GM12891 (cell line): Measurements from ENCODE around the gene PRSS21.

ENCODE experiments used
- PAX5 ChIP-seq: IDR thresholded peaks from 2 replicates; pipeline ENCODE4 v1.6.1; 2011; ENCODE audit warnings: low read length, moderate library complexity, mild to moderate bottlenecking; ENCODE audit not compliant: insufficient read depth, severe bottlenecking
- POLR2A ChIP-seq: IDR thresholded peaks from 2 replicates; pipeline ENCODE4 v1.6.1; 2011; ENCODE audit warnings: low read depth, low read length, control low read depth
- POLR2AphosphoS5 ChIP-seq: IDR thresholded peaks from 2 replicates; pipeline ENCODE4 v1.6.1; 2011; ENCODE audit warnings: low read depth, low read length, control low read depth
- TAF1 ChIP-seq: IDR thresholded peaks from 2 replicates; pipeline ENCODE4 v1.6.1; 2011; ENCODE audit warnings: low read depth, low read length, control low read depth

- no peak for TF ChIP-seq POLR2A
- no peak for TF ChIP-seq POLR2AphosphoS5
- no peak for TF ChIP-seq TAF1
- TF ChIP-seq PAX5 = no peak
These were observed 16.7 kb downstream of the PRSS21 start for GRCh38 chr16:2833776-2834175.
